Astrocyte of the spinal cord (primary cell): ENCODE data around the gene DAZ3.
"Not testable (repeated sequence)": the region's sequence is repeated elsewhere in the genome, so short reads cannot be mapped to it uniquely, and the experiment has no call there.

Experiments used
- DNase-seq: peaks from one replicate; pipeline ENCODE4 v3.0.0; 2011; ENCODE audit warnings: low read depth, low spot score
- H3K4me3 ChIP-seq: 2 replicates; pipeline ENCODE4 v1.5.1; 2011; ENCODE audit warnings: low read depth, mild to moderate bottlenecking, low read length, moderate library complexity
- in situ Hi-C: cut with HindIII; loops from 2 replicates; pipeline ENCODE4 v1.10.0; 2017; ENCODE audit warnings: low sequenced_read_pairs

Gene DAZ3, protein sequence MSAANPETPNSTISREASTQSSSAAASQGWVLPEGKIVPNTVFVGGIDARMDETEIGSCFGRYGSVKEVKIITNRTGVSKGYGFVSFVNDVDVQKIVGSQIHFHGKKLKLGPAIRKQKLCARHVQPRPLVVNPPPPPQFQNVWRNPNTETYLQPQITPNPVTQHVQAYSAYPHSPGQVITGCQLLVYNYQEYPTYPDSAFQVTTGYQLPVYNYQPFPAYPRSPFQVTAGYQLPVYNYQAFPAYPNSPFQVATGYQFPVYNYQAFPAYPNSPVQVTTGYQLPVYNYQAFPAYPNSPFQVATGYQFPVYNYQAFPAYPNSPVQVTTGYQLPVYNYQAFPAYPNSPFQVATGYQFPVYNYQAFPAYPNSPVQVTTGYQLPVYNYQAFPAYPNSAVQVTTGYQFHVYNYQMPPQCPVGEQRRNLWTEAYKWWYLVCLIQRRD

DNA sequence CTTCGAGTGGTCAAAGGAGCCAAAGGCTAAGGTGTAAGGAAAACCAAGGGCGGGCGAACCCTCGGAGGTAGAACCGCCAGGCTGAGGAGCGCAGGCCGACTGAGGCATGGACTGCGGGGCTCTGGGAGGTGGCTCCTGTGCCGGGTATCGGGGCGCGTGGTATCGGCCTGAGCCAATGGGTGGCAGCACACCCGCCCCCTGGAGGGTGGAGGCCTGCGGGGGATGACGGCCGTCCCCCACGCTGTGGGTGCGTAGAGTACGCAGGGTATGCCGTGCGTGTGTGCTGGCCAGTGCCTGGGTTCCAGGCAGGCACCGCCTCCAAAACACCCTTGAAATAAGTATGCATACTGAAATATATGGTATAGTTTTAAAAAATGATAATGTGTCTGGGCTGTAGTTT, at the start of gene DAZ3:
DAZ3 (minus strand) TSS at position 101 of the 400 bp plus-strand sequence. CDS start 208 bp downstream, outside the sequence.
- in situ Hi-C loops, H3K4me3 ChIP-seq, DNase-seq: not testable (repeated sequence)

DNA sequence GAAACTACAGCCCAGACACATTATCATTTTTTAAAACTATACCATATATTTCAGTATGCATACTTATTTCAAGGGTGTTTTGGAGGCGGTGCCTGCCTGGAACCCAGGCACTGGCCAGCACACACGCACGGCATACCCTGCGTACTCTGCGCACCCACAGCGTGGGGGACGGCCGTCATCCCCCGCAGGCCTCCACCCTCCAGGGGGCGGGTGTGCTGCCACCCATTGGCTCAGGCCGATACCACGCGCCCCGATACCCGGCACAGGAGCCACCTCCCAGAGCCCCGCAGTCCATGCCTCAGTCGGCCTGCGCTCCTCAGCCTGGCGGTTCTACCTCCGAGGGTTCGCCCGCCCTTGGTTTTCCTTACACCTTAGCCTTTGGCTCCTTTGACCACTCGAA, 20.4 kb upstream of the DAZ3 start, which contains the start of gene DAZ4:
DAZ4 (plus strand) TSS at position 301 of the 400 bp plus-strand sequence. CDS start 208 bp downstream, outside the sequence.
- in situ Hi-C loops, H3K4me3 ChIP-seq, DNase-seq: not testable (repeated sequence)

DNA sequence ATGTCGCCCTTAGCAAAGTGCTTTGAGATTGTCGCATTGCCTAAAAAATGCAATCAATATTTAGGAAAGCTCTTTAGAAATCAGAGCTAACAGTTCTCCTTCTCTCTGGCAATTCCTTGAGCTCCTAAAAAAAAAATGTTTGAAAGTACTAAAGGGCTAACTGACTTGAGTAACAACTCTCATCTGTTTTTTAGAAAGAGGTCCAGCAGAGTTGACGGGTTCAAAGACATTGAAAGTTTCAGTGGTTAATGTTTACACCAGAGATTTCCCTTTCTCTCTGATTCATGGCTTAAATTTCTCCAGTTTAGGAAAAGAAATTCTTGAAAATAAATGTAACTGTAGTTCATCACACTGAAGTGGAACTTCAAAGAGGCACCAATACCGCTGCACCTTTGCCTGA, 11.9 kb upstream of the DAZ3 start:
- DNase-seq, H3K4me3 ChIP-seq, in situ Hi-C loops: not testable (repeated sequence)

DNA sequence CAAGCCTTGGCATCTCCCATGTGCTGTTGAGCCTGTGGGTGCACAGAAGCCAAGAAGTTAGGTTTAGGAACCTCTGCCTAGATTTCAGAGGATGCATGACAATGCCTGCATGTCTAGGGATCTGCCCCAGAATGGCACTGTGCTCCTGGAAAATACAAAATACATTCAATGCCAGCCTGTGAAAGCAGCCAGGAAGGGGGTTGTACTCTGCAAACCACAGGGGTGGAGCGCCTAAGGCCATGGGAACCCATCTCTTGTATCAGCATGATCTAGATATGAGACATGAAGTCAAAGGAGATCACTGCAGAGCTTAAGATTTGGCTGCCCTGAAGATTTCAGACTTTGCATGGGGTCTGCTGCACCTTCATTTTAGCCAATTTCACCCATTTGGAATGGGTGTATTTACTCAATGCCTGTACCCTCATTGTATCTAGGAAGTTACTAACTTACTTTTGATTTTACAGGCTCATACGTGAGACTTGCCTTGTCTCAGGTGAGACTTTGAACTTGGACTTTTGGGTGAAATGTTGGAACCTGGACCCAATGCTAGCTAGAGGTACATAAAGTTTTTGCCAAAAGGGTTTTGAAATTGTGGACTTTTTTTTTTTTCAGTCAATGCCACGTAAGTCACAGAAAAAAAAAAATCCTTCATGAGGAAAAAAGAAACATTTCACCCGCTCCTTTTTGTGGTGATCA, 11.1 kb upstream of the DAZ3 start:
- H3K4me3 ChIP-seq, in situ Hi-C loops, DNase-seq: not testable (repeated sequence)

DNA sequence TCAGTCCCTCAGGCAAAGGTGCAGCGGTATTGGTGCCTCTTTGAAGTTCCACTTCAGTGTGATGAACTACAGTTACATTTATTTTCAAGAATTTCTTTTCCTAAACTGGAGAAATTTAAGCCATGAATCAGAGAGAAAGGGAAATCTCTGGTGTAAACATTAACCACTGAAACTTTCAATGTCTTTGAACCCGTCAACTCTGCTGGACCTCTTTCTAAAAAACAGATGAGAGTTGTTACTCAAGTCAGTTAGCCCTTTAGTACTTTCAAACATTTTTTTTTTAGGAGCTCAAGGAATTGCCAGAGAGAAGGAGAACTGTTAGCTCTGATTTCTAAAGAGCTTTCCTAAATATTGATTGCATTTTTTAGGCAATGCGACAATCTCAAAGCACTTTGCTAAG, 8.6 kb upstream of the DAZ3 start:
- DNase-seq, H3K4me3 ChIP-seq, in situ Hi-C loops: not testable (repeated sequence)
